B cell (primary cell): Measurements from ENCODE around the gene DNAJC24.

Source experiments
- CTCF ChIP-seq: fragments of 200-600 bp; IDR thresholded peaks from one replicate; pipeline ENCODE4 v1.8.0; 2022; ENCODE audit warnings: antibody characterized with exemption, mild to moderate bottlenecking
- EZH2 ChIP-seq: IDR thresholded peaks from 2 replicates; pipeline ENCODE4 v1.6.1; 2012; ENCODE audit warnings: borderline replicate concordance, low read depth, mild to moderate bottlenecking, moderate library complexity, low read length; ENCODE audit not compliant: insufficient read depth, poor library complexity, severe bottlenecking

DNA sequence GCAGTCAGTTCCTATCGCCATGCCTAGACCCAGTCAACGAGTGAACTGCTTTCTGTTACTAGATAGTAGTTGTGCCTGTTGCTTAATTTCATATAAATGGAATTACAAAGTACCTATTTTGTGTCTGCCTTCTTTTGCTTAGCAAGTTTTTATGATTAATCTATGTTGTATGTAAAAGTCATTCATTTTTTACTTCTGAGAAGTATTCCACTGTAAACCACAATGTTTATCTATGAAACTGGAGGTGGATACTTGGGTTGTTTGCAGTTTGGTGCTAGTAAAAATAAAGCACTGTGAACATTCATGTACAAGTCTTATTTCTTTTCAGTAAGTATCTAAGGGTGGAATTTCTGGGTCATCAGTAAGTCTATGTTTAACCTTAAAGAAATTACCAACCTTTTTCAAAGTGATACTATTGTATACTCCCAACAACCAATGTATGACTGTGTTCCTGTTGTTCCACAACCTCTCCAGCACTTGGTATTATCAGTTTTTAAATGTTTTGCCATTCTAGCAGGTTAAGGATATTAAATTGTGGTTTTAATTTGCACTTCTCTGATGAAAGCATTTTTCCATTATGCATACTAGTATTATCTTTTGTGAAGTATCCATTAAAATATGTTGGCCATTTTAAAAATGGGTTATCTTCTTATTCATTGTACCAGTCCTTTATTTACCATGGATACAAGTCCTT lies 68.2 kb downstream of the DNAJC24 start:
- no peak for TF ChIP-seq CTCF
- no peak for TF ChIP-seq EZH2
